ENCODE measurements around the gene HTATIP2. TPM values are rescaled to one million over a fixed set of nuclear protein-coding genes. Genes with fewer than 3 reads are reported as not detected.
"Not testable (repeated sequence)": the region's sequence is repeated elsewhere in the genome, so short reads cannot be mapped to it uniquely, and the experiment has no call there.

The HTATIP2 gene
- total RNA-seq, 1 donor from 2014 or later, result 52.8 TPM

DNA sequence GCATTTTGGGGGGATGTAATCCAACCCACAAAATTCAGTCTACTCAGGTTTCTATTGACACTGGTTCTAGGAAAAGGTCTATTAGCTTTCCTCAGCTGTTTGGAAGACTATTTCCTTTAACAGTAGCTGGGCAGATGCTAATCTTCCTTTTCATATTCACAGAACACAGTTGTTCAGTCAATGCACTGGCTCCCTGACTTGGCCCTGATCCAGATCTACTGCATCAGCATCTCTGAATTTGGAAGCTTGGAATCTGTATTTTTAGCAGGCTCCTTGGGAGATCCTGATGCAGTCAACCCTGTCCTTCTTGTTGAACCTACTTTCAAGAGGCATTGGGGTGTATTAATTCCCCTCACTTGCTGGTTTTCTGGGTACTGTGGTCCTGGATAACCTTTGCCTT lies 6.3 kb downstream of the HTATIP2 start:
- no peak for DNase-seq (ENCODE audit: low read depth, low spot score)

DNA sequence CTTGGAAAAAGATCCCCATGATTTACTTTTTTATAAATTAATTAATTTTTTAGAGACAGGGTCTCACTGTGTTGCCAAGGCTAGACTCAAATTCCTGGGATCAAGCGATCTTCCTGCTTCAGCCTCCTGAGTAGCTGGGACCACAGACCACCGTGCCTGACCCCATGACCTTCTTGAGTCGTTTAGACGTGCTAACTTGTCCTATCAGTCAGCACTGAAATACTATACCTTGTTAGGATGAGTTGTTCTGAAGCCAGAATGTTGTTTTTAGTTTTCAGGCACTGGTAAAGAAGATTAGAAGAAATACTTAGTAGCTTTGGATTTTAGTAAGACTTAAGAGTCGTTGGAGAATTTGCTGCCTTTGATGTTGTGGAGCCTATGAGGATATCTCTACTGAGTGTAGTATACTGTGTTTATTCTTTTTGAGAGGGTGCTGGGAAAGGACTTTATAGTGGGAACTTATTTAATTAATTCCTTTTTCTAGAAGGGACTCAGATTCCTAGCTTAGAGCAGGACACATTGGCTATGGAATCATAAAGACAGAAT lies 8.6 kb downstream of the HTATIP2 start:
- DNase-seq (ENCODE audit: low read depth, low spot score), result no peak

DNA sequence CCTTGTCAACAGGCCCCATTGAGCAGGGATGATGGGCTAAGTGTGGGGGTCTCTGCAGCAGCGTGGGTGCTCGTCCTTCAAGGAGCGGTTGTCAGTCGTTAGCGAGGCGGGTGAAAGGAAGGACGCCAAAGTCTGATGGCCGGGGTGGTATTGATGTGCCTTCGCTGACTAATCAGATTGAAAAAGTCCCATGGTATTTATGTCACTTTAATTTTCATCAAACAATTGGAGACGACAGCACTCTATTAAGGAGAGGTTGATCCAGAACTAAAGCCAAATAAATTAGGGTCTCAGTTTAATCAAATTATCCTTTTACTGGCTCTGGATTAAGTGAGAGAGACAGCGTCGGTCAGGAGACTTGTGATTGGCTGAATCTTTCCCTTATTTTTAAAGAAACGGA lies 9.6 kb downstream of the HTATIP2 start:
- DNase-seq (ENCODE audit: low read depth, low spot score), result no peak

- no peak for DNase-seq (ENCODE audit: low read depth, low spot score)
Observed at GRCh38 chr11:20373568-20374209, 10.2 kb downstream of the HTATIP2 start.

- no peak for DNase-seq (ENCODE audit: low read depth, low spot score)
Observed at GRCh38 chr11:20374741-20375300, 11.3 kb downstream of the HTATIP2 start.

DNA sequence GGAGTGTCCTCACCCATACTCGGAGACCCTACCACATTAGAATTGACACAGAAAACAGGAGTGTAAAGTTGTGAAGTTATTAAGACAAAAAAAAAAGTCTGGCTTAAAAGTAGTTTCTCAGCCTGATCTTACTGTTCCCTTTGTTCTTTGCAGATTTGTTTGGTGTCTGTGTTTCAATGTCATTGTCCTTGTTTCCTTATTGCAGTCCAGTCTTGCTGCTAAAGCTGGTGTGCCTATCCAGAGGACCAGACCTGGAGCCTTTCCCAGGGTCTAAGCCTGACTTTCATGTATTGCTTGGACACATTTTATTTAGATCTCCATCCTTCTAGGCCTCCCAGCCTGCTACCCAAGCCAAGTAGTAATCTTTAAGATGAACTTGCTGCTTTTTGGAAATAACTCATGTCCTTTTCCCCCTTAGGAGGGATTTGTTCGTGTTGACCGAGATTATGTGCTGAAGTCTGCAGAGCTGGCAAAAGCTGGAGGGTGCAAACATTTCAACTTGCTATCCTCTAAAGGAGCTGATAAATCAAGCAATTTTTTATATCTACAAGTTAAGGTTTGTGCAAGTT lies 12.7 kb downstream of the HTATIP2 start:
- no peak for DNase-seq (ENCODE audit: low read depth, low spot score)

DNA sequence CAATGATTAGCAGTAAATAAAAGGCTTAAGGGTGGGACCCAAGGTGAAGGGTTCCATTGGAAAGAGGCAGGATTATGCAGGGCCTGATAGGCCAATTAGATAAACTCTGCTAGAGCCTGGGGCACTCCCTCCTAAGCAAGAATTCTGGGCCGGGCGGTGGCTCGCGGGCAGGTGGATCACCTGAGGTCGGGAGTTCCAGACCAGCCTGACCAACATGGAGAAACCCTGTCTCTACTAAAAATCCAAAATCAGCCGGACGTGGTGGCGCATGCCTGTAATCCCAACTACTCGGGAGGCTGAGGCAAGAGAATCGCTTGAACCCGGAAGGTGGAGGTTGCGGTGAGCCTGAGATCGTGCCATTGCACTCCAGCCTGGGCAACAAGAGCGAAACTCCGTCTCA lies 22.5 kb downstream of the HTATIP2 start:
- not testable (repeated sequence) for DNase-seq (ENCODE audit: low read depth, low spot score)

- DNase-seq (ENCODE audit: low read depth, low spot score), result peak; percentile 87
Observed at GRCh38 chr11:20387261-20388095, 24.0 kb downstream of the HTATIP2 start, which contains the start of gene PRMT3. Gene PRMT3, plus strand, starts transcription at chr11:20387716. Its CDS starts 31 bp downstream, at chr11:20387747.

- DNase-seq (ENCODE audit: low read depth, low spot score), result no peak
Observed at GRCh38 chr11:20388096-20389055, 24.9 kb downstream of the HTATIP2 start.

- no peak for DNase-seq (ENCODE audit: low read depth, low spot score)
Observed at GRCh38 chr11:20397281-20397680, 33.8 kb downstream of the HTATIP2 start.

- DNase-seq (ENCODE audit: low read depth, low spot score), result no peak
Observed at GRCh38 chr11:20399498-20399897, 36.0 kb downstream of the HTATIP2 start.

GRCh38 chr11:20403059-20403458 lies 39.5 kb downstream of the HTATIP2 start:
- no peak for DNase-seq (ENCODE audit: low read depth, low spot score)

DNA sequence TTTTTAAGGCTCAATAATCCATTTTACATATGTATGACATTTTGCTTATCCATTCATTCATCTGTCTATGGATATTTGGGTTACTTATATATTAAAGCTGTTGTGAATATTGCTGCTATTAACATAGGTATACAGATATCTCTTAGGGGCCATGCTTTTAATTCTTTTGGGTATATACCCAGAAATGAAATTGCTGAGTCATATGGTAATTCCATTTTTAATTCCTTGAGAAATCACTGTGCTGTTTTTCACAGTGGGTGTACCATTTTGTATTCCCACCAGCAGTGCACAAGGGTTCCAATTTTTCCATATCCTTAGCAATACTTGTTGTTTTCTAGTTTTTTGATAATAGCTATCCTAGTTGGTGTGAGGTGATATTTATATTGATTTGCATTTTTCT lies 43.0 kb downstream of the HTATIP2 start:
- DNase-seq (ENCODE audit: low read depth, low spot score), result no peak

DNA sequence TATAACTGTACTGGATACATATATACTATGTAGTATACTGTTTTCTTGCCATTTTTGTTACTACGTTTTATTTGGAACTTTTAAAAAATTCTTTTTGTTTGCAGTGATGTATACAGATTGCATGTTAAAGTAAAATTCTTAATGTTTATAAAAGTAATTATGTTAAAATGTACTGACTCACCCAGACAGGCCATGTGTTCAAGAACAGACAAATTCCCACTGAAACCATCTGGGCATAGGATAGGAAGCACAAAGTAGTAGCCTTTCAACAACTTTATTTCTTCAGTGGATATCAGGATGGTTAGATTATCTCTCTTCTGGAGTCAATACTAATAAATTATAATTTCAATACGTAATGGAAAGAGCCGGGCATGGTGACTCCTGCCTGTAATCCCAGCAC lies 43.8 kb downstream of the HTATIP2 start:
- DNase-seq (ENCODE audit: low read depth, low spot score), result no peak

DNA sequence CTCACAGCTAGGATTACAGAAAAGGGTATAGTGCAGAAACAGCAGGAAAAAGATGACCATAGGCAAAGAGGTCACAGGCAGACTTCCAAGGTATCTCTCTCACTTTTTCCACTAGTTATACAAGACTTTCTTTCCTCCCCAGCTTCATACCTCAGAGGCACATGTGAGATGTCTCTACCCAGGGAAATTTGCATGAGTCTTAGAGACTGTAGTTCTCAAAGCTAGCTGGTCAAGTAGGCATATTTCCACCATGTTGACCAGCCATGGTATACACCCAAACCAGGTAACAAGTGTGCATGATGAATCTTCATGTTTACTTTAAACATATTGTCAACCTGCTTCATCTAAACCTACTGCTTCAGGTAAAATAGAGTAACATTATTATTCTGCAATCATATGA lies 51.9 kb downstream of the HTATIP2 start:
- DNase-seq (ENCODE audit: low read depth, low spot score), result no peak

- no peak for DNase-seq (ENCODE audit: low read depth, low spot score)
Observed at GRCh38 chr11:20417771-20418170, 54.3 kb downstream of the HTATIP2 start.

GRCh38 chr11:20421946-20422345 lies 58.4 kb downstream of the HTATIP2 start:
- DNase-seq (ENCODE audit: low read depth, low spot score), result no peak

DNA sequence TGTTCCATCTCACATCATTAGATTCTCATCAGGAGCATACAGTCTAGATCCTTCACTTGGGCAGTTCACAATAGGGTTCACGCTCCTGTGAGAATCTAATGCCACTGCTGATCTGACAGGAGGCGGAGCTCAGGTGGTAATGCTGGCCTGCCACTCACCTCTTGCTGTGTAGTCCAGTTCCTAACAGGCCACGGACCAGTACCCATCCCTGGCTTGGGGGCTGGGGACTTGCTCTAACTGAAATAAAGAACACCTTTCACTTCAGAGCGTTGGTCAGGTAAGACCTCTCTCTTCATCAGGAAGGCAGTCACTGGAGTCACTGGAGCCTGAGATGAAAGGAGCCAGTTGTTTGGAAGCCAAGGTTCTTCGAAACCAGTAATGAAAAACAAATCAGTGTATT lies 65.7 kb downstream of the HTATIP2 start:
- no peak for DNase-seq (ENCODE audit: low read depth, low spot score)
